CD4-positive, alpha-beta T cell (primary cell): ENCODE results near the gene MRPL54. TPM values are rescaled to one million over a fixed set of nuclear protein-coding genes. Genes with fewer than 3 reads are reported as not detected.

ENCODE experiments used
- ATAC-seq: fragments of 200-7000 bp; cut with Tn5 transposase; one replicate; pipeline ENCODE4 v1.10.0; 2022; ENCODE audit warnings: mild to moderate bottlenecking; ENCODE audit not compliant: poor library complexity
- CTCF ChIA-PET: fragments of 350-600 bp; sonication (Branson Sonifier 250); formaldehyde crosslinking; loops from one replicate; lab custom pipeline; 2021; ENCODE audit warnings: antibody characterized with exemption, inconsistent platforms; lab: Charles Lee
- POLR2A ChIA-PET: fragments of 350-600 bp; sonication (Branson Sonifier 250); formaldehyde crosslinking; loops from one replicate; lab custom pipeline; 2021; ENCODE audit warnings: antibody characterized with exemption, inconsistent platforms; lab: Charles Lee
- DNase-seq, 14 experiments: peaks; one replicate each; pipeline ENCODE4 v3.0.0-alpha.2; 2013 to 2020; ENCODE audit warnings: mixed read lengths in 2 of 14
- H3K27ac ChIP-seq, 2 donors: one replicate each; pipeline versions ENCODE4 v1.5.1 to v1.7.0; 2013; ENCODE audit warnings: low read length in 2 of 2, low read depth in 1 of 2, mild to moderate bottlenecking in 1 of 2
- H3K27me3 ChIP-seq, 2 experiments: 1 replicate in 1 of 2; 2 replicates in 1 of 2; pipeline versions ENCODE4 v1.6.1 to v1.7.0; 2013; ENCODE audit warnings: low read length in 2 of 2, control low read depth in 1 of 2, mild to moderate bottlenecking in 1 of 2, moderate library complexity in 1 of 2; ENCODE audit not compliant: insufficient read depth in 2 of 2, control insufficient read depth in 1 of 2
- H3K36me3 ChIP-seq: one replicate; pipeline ENCODE4 v1.6.1; 2013; ENCODE audit warnings: low read length, control low read depth; ENCODE audit not compliant: insufficient read depth
- H3K4me1 ChIP-seq: one replicate; pipeline ENCODE4 v1.6.1; 2013; ENCODE audit warnings: low read length, control low read depth; ENCODE audit not compliant: insufficient read depth
- H3K4me3 ChIP-seq: one replicate; pipeline ENCODE4 v1.5.1; 2013; ENCODE audit warnings: mild to moderate bottlenecking, low read length, moderate library complexity
- H3K9me3 ChIP-seq, 2 experiments: 1 replicate in 1 of 2; 2 replicates in 1 of 2; pipeline versions ENCODE4 v1.6.1 to v1.7.0; 2013; ENCODE audit warnings: low read length in 2 of 2, mild to moderate bottlenecking in 2 of 2, control low read depth in 1 of 2, moderate library complexity in 1 of 2; ENCODE audit not compliant: control insufficient read depth in 1 of 2, insufficient read depth in 1 of 2
- H3K27ac Mint-ChIP-seq: one replicate; pipeline ENCODE4 v1.8.0; 2020; ENCODE audit warnings: mixed read lengths
- H3K27me3 Mint-ChIP-seq: one replicate; pipeline ENCODE4 v1.8.0; 2021; ENCODE audit warnings: mixed read lengths
- H3K36me3 Mint-ChIP-seq: one replicate; pipeline ENCODE4 v1.8.0; 2021; ENCODE audit warnings: low read depth, mixed read lengths
- H3K4me1 Mint-ChIP-seq: one replicate; pipeline ENCODE4 v1.8.0; 2021; ENCODE audit warnings: low read depth, mixed read lengths
- H3K4me3 Mint-ChIP-seq: one replicate; pipeline ENCODE4 v1.8.0; 2020; ENCODE audit warnings: mild to moderate bottlenecking, mixed read lengths
- H3K9me3 Mint-ChIP-seq: one replicate; pipeline ENCODE4 v1.8.0; 2020; ENCODE audit warnings: mixed read lengths
- intact Hi-C, 2 experiments: fragments of 100-400 bp; cut with DNase I in 1 of 2; cut with micrococcal nuclease in 1 of 2; formaldehyde crosslinking; loops; one replicate each; pipeline versions ENCODE4 v1.15.1 to v1.9.0; 2023 to 2025; cut with DNase I, micrococcal nuclease
- total RNA-seq, 174 experiments: library from RNA in 2 of 174; stranded (reverse) in 2 of 174; gene quantifications; one replicate each; pipeline ENCODE4 v1.2.3 and lab custom pipeline; 2021 to 2026
- TF ChIP-seq, protein P1 (sequence below): fragments of 200-600 bp; IDR thresholded peaks from one replicate; pipeline ENCODE4 v1.8.0; 2022; ENCODE audit warnings: antibody characterized with exemption, mild to moderate bottlenecking

The MRPL54 gene
- total RNA-seq, 2 experiments from 2014 or later, result 68.9 to 71.1 TPM

DNA sequence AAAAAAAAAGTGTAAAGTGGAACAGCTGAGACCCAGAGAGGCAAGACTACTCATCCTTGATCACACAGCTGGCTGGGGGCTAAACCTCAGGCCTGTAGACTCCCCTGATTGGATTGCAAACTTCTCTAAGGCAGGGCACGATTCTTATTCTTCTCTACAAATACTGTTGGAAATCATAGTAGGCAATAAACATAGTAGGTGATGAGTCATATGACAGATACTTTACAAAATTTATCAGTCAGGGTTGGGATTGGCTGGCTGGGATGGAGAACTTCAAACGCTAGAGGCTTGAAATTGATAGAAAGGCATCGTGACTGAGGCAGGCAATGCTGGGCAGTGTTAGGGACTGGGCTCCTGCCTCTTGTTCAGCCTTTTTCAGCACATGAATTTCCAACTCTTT is 29.6 kb downstream of the MRPL54 start:
- H3K4me1 ChIP-seq, result peaks cover 3% of the 10 kb centered on the region
- intact Hi-C loops, result no loop called here
- H3K4me1 Mint-ChIP-seq, result no peaks in the 10 kb centered on the region

DNA sequence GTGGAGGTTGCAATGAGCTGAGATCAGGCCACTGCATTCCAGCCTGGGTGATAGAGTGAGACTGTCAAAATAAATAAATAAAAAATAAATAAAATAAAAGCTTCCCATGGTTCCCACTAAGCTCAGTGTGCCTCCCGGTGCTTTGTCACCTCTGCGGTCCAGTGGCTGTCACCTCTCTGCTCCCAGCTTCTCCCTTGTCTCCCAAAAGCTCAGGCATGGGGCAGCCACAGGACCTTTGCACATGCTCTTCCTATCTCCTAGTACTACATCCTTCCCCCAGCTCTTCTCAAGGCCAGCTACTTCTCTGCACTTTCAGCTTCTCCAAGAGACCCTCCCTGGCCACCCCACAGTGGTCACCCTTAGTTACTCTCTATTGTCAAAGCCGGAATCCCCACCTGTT is 31.3 kb downstream of the MRPL54 start:
- peaks cover 19% of the 10 kb centered on the region for H3K4me1 ChIP-seq
- H3K36me3 ChIP-seq, result no peaks in the 10 kb centered on the region
- CTCF ChIA-PET, result no interaction called here
- no peak overlapping the region for H3K4me3 ChIP-seq
- H3K36me3 Mint-ChIP-seq, result peaks cover 4% of the 10 kb centered on the region
- intact Hi-C loops, result no loop called here
- no peak for ATAC-seq
- no peak overlapping the region for H3K27ac ChIP-seq
- no peak overlapping the region for H3K27ac Mint-ChIP-seq
- peaks cover 6% of the 10 kb centered on the region for H3K4me1 Mint-ChIP-seq
- peaks cover 2% of the 10 kb centered on the region for H3K9me3 Mint-ChIP-seq
- peaks cover 0 to 14% of the 10 kb centered on the region in 2 experiments for H3K9me3 ChIP-seq
- DNase-seq, result no peak
- TF ChIP-seq, protein P1, sequence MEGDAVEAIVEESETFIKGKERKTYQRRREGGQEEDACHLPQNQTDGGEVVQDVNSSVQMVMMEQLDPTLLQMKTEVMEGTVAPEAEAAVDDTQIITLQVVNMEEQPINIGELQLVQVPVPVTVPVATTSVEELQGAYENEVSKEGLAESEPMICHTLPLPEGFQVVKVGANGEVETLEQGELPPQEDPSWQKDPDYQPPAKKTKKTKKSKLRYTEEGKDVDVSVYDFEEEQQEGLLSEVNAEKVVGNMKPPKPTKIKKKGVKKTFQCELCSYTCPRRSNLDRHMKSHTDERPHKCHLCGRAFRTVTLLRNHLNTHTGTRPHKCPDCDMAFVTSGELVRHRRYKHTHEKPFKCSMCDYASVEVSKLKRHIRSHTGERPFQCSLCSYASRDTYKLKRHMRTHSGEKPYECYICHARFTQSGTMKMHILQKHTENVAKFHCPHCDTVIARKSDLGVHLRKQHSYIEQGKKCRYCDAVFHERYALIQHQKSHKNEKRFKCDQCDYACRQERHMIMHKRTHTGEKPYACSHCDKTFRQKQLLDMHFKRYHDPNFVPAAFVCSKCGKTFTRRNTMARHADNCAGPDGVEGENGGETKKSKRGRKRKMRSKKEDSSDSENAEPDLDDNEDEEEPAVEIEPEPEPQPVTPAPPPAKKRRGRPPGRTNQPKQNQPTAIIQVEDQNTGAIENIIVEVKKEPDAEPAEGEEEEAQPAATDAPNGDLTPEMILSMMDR, result no peak
- POLR2A ChIA-PET, result no interaction called here
- H3K4me3 Mint-ChIP-seq, result no peak overlapping the region
- no peaks in the 10 kb centered on the region for H3K27me3 ChIP-seq
- H3K27me3 Mint-ChIP-seq, result no peaks in the 10 kb centered on the region

More for the DNA sequence above, 29.6 kb downstream of the MRPL54 start:
- Histone ChIP-seq H3K36me3 (no peaks in the 10 kb centered on the region), H3K27me3 (no peaks in the 10 kb centered on the region), H3K4me3 (no peak overlapping the region), H3K27ac (no peak overlapping the region), H3K9me3 (peaks cover 0 to 14% of the 10 kb centered on the region in 2 experiments)
- H3K36me3 Mint-ChIP-seq, result peaks cover 4% of the 10 kb centered on the region
- TF ChIP-seq, protein P1, result no peak
- no peak overlapping the region for H3K27ac Mint-ChIP-seq
- H3K9me3 Mint-ChIP-seq, result peaks cover 2% of the 10 kb centered on the region
- H3K27me3 Mint-ChIP-seq, result no peaks in the 10 kb centered on the region
- ChIA-PET CTCF (no interaction called here), POLR2A (no interaction called here)
- no peak overlapping the region for H3K4me3 Mint-ChIP-seq
- no peak for DNase-seq
- ATAC-seq, result no peak

- Histone ChIP-seq H3K36me3 (no peaks in the 10 kb centered on the region), H3K4me1 (peaks cover 29% of the 10 kb centered on the region), H3K9me3 (peaks cover 0 to 3% of the 10 kb centered on the region in 2 experiments), H3K27ac (no peak overlapping the region), H3K4me3 (no peak overlapping the region), H3K27me3 (no peaks in the 10 kb centered on the region)
- Mint-ChIP-seq H3K27ac (no peak overlapping the region), H3K4me3 (no peak overlapping the region), H3K27me3 (no peaks in the 10 kb centered on the region), H3K4me1 (peaks cover 16% of the 10 kb centered on the region), H3K9me3 (peaks cover 2% of the 10 kb centered on the region), H3K36me3 (peaks cover 4% of the 10 kb centered on the region)
- TF ChIP-seq, protein P1, result no peak
- CTCF ChIA-PET, result interaction anchor here (0.7 to 1.1 kb wide), 2 partner anchors 17 to 26 kb away, joined by 3 read pairs; no protein-coding TSS in a partner anchor
- DNase-seq, result no peak
- POLR2A ChIA-PET, result interaction anchor here (3.4 kb wide), 1 partner anchor 34 kb away, joined by 31 read pairs; the partner anchor contains the start of gene MRPL54
- intact Hi-C loops, result loop anchor here in 1 of 2 experiments (5.0 kb wide), 1 partner anchor 34 kb away; the partner anchor contains the start of genes APBA3 and MRPL54
- ATAC-seq, result no peak
Observed at GRCh38 chr19:3796358-3796757, 33.9 kb downstream of the MRPL54 start.
